Smooth muscle cell (in vitro differentiated cells): Measurements from ENCODE around the gene OSBPL6. TPM values are rescaled to one million over a fixed set of nuclear protein-coding genes. Genes with fewer than 3 reads are reported as not detected.

ENCODE experiments used
- DNase-seq: peaks from one replicate; lab custom pipeline; 2025; ENCODE audit not compliant: unreplicated experiment; lab: John Stamatoyannopoulos, UW
- H2AFZ ChIP-seq: fragments of 200-600 bp; sonication (generic); 2 replicates; pipeline ENCODE4 v1.6.0; 2016; ENCODE audit warnings: antibody characterized with exemption, low read depth, mild to moderate bottlenecking
- H3F3A ChIP-seq: fragments of 200-600 bp; sonication (generic); 2 replicates; pipeline ENCODE4 v1.6.0; 2017; ENCODE audit warnings: antibody characterized with exemption, low read depth
- H3K27ac ChIP-seq: fragments of 200-600 bp; sonication (generic); 2 replicates; pipeline ENCODE4 v1.5.1; 2016; ENCODE audit warnings: low read depth, mild to moderate bottlenecking
- H3K27me3 ChIP-seq: fragments of 200-600 bp; sonication (generic); 2 replicates; pipeline ENCODE4 v1.6.1; 2016; ENCODE audit warnings: low read depth, mild to moderate bottlenecking
- H3K36me3 ChIP-seq: fragments of 200-600 bp; sonication (generic); 2 replicates; pipeline ENCODE4 v1.5.1; 2016; ENCODE audit warnings: low read depth
- H3K4me1 ChIP-seq: fragments of 200-600 bp; sonication (generic); 2 replicates; pipeline ENCODE4 v1.5.1; 2016; ENCODE audit warnings: low read depth
- H3K4me2 ChIP-seq: fragments of 200-600 bp; sonication (generic); 2 replicates; pipeline ENCODE4 v1.6.0; 2016; ENCODE audit warnings: mild to moderate bottlenecking
- H3K4me3 ChIP-seq: fragments of 200-600 bp; sonication (generic); 2 replicates; pipeline ENCODE4 v1.5.1; 2016; ENCODE audit warnings: mild to moderate bottlenecking
- H3K79me2 ChIP-seq: fragments of 200-600 bp; sonication (generic); 2 replicates; pipeline ENCODE4 v1.6.0; 2016; ENCODE audit warnings: low read depth, mild to moderate bottlenecking
- H3K9ac ChIP-seq: fragments of 200-600 bp; sonication (generic); 2 replicates; pipeline ENCODE4 v1.6.0; 2016; ENCODE audit warnings: low read depth
- H3K9me3 ChIP-seq: fragments of 200-600 bp; sonication (generic); replicated peaks from 2 replicates; pipeline ENCODE4 v1.5.1; 2016; ENCODE audit warnings: low read depth
- H4K20me1 ChIP-seq: fragments of 200-600 bp; sonication (generic); 2 replicates; pipeline ENCODE4 v1.6.0; 2016; ENCODE audit warnings: low read depth
- CTCF ChIP-seq: fragments of 200-600 bp; sonication (generic); IDR thresholded peaks from 2 replicates; pipeline ENCODE4 v1.5.1; 2017; ENCODE audit warnings: borderline replicate concordance, mild to moderate bottlenecking, antibody characterized with exemption; ENCODE audit not compliant: insufficient read depth, poor library complexity, severe bottlenecking
- WGBS: methylation state at CpG from one replicate; pipeline ENCODE4 v1.1.7; 2016; ENCODE audit warnings: low lambda C conversion rate; 5-methylcytosine and 5-hydroxymethylcytosine counted together
- polyA plus RNA-seq: library from polyadenylated mRNA; unstranded; fragments of >200 nt; fragmentation: Nextera tagmentation; extraction: Ambion mirVana; gene quantifications from 2 replicates; pipeline ENCODE4 v1.2.1, GENCODE V29; 2016
- total RNA-seq: library from RNA; depleted of rRNA; stranded (reverse); fragments of >200 nt; gene quantifications from 2 replicates; pipeline ENCODE4 v1.2.3, GENCODE V29; 2014

The OSBPL6 gene
- total and polyA plus RNA-seq, 2 experiments from 2014 or later, result 7.4 to 7.6 TPM

- Histone ChIP-seq H3K4me1 (no peaks in the 10 kb centered on the region), H3K27ac (no peak overlapping the region), H3K4me2 (no peak overlapping the region), H3K36me3 (peaks cover 3% of the 10 kb centered on the region), H2AFZ (no peak overlapping the region), H3K4me3 (no peak overlapping the region), H3K27me3 (no peaks in the 10 kb centered on the region), H3K79me2 (no peaks in the 10 kb centered on the region), H4K20me1 (no peaks in the 10 kb centered on the region), H3K9me3 (no peaks in the 10 kb centered on the region), H3K9ac (no peak overlapping the region), H3F3A (no peaks in the 10 kb centered on the region)
- DNase-seq, result no peak
- no peak for TF ChIP-seq CTCF
Observed at GRCh38 chr2:178335230-178335629, 140.9 kb downstream of the OSBPL6 start.

- H3F3A ChIP-seq, result no peaks in the 10 kb centered on the region
- no peak overlapping the region for H3K9ac ChIP-seq
- no peak for DNase-seq
- H3K9me3 ChIP-seq, result no peaks in the 10 kb centered on the region
- H3K4me3 ChIP-seq, result no peak overlapping the region
- 91% methylated on average over 11 of the region's 11 CpGs for WGBS
- H3K4me1 ChIP-seq, result no peaks in the 10 kb centered on the region
- H3K36me3 ChIP-seq, result peaks cover 3% of the 10 kb centered on the region
- no peak overlapping the region for H3K4me2 ChIP-seq
- no peaks in the 10 kb centered on the region for H3K79me2 ChIP-seq
- no peak overlapping the region for H3K27ac ChIP-seq
- H2AFZ ChIP-seq, result no peak overlapping the region
- no peak for TF ChIP-seq CTCF
- H4K20me1 ChIP-seq, result no peaks in the 10 kb centered on the region
- no peaks in the 10 kb centered on the region for H3K27me3 ChIP-seq
Observed at GRCh38 chr2:178344121-178344520, 149.8 kb downstream of the OSBPL6 start.

GRCh38 chr2:178345951-178346350 is 151.6 kb downstream of the OSBPL6 start:
- no peak for DNase-seq
- WGBS, result 97% methylated on average over 2 of the region's 2 CpGs

More at GRCh38 chr2:178345951-178346350, 151.6 kb downstream of the OSBPL6 start:
- H3K36me3 ChIP-seq, result no peaks in the 10 kb centered on the region
- TF ChIP-seq CTCF, result no peak
- no peak overlapping the region for H3K4me3 ChIP-seq
- H3K4me1 ChIP-seq, result no peaks in the 10 kb centered on the region
- H3K27me3 ChIP-seq, result no peaks in the 10 kb centered on the region
- H3K79me2 ChIP-seq, result no peaks in the 10 kb centered on the region
- H3K9me3 ChIP-seq, result no peaks in the 10 kb centered on the region
- H3K4me2 ChIP-seq, result no peak overlapping the region
- no peak overlapping the region for H3K27ac ChIP-seq
- no peaks in the 10 kb centered on the region for H3F3A ChIP-seq
- H3K9ac ChIP-seq, result no peak overlapping the region
- no peak overlapping the region for H2AFZ ChIP-seq
- no peaks in the 10 kb centered on the region for H4K20me1 ChIP-seq
